OCI-LY1 (cell line): ENCODE results near the gene LRRC51.

Experiments used
- H2AFZ ChIP-seq: fragments of 200-600 bp; sonication (generic), shearing (Covaris generic); 2 replicates; pipeline ENCODE4 v1.6.0; 2014; ENCODE audit warnings: antibody characterized with exemption, mild to moderate bottlenecking, low read length
- H3F3A ChIP-seq: fragments of 200-600 bp; sonication (generic), shearing (Covaris generic); 2 replicates; pipeline ENCODE4 v1.6.0; 2014; ENCODE audit warnings: mild to moderate bottlenecking, antibody characterized with exemption, low read length, moderate library complexity; ENCODE audit not compliant: insufficient read depth
- H3K27ac ChIP-seq: fragments of 200-600 bp; sonication (generic); 2 replicates; pipeline ENCODE4 v1.5.1; 2014; ENCODE audit warnings: low read length, mixed run types, mild to moderate bottlenecking, low read depth; ENCODE audit not compliant: poor library complexity, severe bottlenecking
- H3K27me3 ChIP-seq: fragments of 200-600 bp; sonication (generic); 2 replicates; pipeline ENCODE4 v1.6.0; 2014; ENCODE audit warnings: antibody characterized with exemption, mild to moderate bottlenecking, low read length, moderate library complexity; ENCODE audit not compliant: insufficient read depth
- H3K36me3 ChIP-seq: fragments of 200-600 bp; sonication (generic); 2 replicates; pipeline ENCODE4 v1.6.1; 2014; ENCODE audit warnings: mild to moderate bottlenecking, antibody characterized with exemption, low read length, moderate library complexity, mixed read lengths; ENCODE audit not compliant: insufficient read depth
- H3K4me1 ChIP-seq: fragments of 200-600 bp; sonication (generic); 2 replicates; pipeline ENCODE4 v1.5.1; 2014; ENCODE audit warnings: mild to moderate bottlenecking, low read length, moderate library complexity; ENCODE audit not compliant: insufficient read depth, severe bottlenecking
- H3K4me2 ChIP-seq: fragments of 200-600 bp; sonication (generic), shearing (Covaris generic); 2 replicates; pipeline ENCODE4 v1.6.1; 2014; ENCODE audit warnings: low read length
- H3K4me3 ChIP-seq: fragments of 200-600 bp; sonication (generic); 2 replicates; pipeline ENCODE4 v1.5.1; 2014; ENCODE audit warnings: low read length, low read depth, mild to moderate bottlenecking, mixed read lengths; ENCODE audit not compliant: poor library complexity, severe bottlenecking
- H3K79me2 ChIP-seq: fragments of 200-600 bp; shearing (Covaris generic); 2 replicates; pipeline ENCODE4 v1.6.1; 2016; ENCODE audit warnings: mixed run types, low read length, mixed read lengths; ENCODE audit not compliant: insufficient read depth
- H3K9ac ChIP-seq: fragments of 200-600 bp; sonication (generic), shearing (Covaris generic); 2 replicates; pipeline ENCODE4 v1.6.1; 2014; ENCODE audit warnings: mild to moderate bottlenecking, low read length, mixed read lengths
- H3K9me2 ChIP-seq: fragments of 200-600 bp; sonication (generic), shearing (Covaris generic); 2 replicates; pipeline ENCODE4 v1.6.1; 2014; ENCODE audit warnings: low read depth, mild to moderate bottlenecking, low read length, mixed read lengths
- H3K9me3 ChIP-seq: fragments of 200-600 bp; shearing (Covaris generic); 2 replicates; pipeline ENCODE4 v1.6.1; 2014; ENCODE audit warnings: low read length, mixed read lengths
- H4K20me1 ChIP-seq: fragments of 200-600 bp; sonication (generic), shearing (Covaris generic); 2 replicates; pipeline ENCODE4 v1.6.0; 2016; ENCODE audit warnings: mild to moderate bottlenecking, low read length; ENCODE audit not compliant: insufficient read depth
- CTCF ChIP-seq: fragments of 200-600 bp; sonication (generic), shearing (Covaris generic); IDR thresholded peaks from 2 replicates; pipeline ENCODE4 v1.5.1; 2017; ENCODE audit warnings: mild to moderate bottlenecking, antibody characterized with exemption, low read length, moderate library complexity, mixed read lengths
- EZH2 ChIP-seq: fragments of 200-600 bp; sonication (generic), shearing (Covaris generic); IDR thresholded peaks from 2 replicates; pipeline ENCODE4 v1.8.0; 2017; ENCODE audit warnings: borderline replicate concordance, mixed run types, mild to moderate bottlenecking, antibody characterized with exemption, low read length, moderate library complexity, mixed read lengths

Gene LRRC51

GRCh38 chr11:72080326-72081183, at the start of gene LRRC51, which contains the start of gene NUMA1:
LRRC51 (plus strand) TSS chr11:72080850; CDS start chr11:72089084, 8,234 bp downstream.
NUMA1 (minus strand) TSS chr11:72080542; CDS start chr11:72035943, 44,599 bp downstream.
- no peaks in the 10 kb centered on the region for H3K27me3 ChIP-seq
- H3K79me2 ChIP-seq, result peaks cover 43% of the 10 kb centered on the region
- peaks cover 44% of the 10 kb centered on the region for H3K4me1 ChIP-seq
- H3K9me2 ChIP-seq, result no peaks in the 10 kb centered on the region
- TF ChIP-seq CTCF (no peak), EZH2 (no peak)
- H3F3A ChIP-seq, result no peaks in the 10 kb centered on the region
- peaks cover 10% of the 10 kb centered on the region; the same call in 1 of the 2 replicates for H3K36me3 ChIP-seq
- H4K20me1 ChIP-seq, result no peaks in the 10 kb centered on the region
- H3K27ac ChIP-seq, result peak within 1 kb of the TSS; percentile 68
- H3K4me2 ChIP-seq, result peak within 1 kb of the TSS; percentile 83
- no peaks in the 10 kb centered on the region for H3K9me3 ChIP-seq
- H2AFZ ChIP-seq, result no peak within 1 kb of the TSS
- H3K9ac ChIP-seq, result peak within 1 kb of the TSS; percentile 72
- H3K4me3 ChIP-seq, result peak within 1 kb of the TSS; percentile 83

- TF ChIP-seq CTCF (no peak), EZH2 (no peak)
- H3K4me2 ChIP-seq, result peak overlapping the region; percentile 13; the same call in 1 of the 2 replicates
- peak overlapping the region; percentile 92 for H3K27ac ChIP-seq
These were observed 44.0 kb upstream of the LRRC51 start for GRCh38 chr11:72036687-72037086.

GRCh38 chr11:72037554-72038311, 42.9 kb upstream of the LRRC51 start:
- peak overlapping the region; percentile 75 for H3K9ac ChIP-seq
- peak overlapping the region; percentile 92 for H3K27ac ChIP-seq
- H3F3A ChIP-seq, result no peaks in the 10 kb centered on the region
- H3K4me2 ChIP-seq, result peak overlapping the region; percentile 76
- peaks cover 65% of the 10 kb centered on the region for H3K4me1 ChIP-seq
- H3K9me3 ChIP-seq, result no peaks in the 10 kb centered on the region
- H4K20me1 ChIP-seq, result no peaks in the 10 kb centered on the region
- no peak overlapping the region for H2AFZ ChIP-seq
- H3K9me2 ChIP-seq, result no peaks in the 10 kb centered on the region
- peaks cover 38% of the 10 kb centered on the region for H3K79me2 ChIP-seq
- H3K36me3 ChIP-seq, result peaks cover 33% of the 10 kb centered on the region
- TF ChIP-seq EZH2, result no peak
- no peak for TF ChIP-seq CTCF
- H3K4me3 ChIP-seq, result peak overlapping the region; percentile 65
- no peaks in the 10 kb centered on the region for H3K27me3 ChIP-seq

More at GRCh38 chr11:72036687-72037086, 44.0 kb upstream of the LRRC51 start:
- H3K27me3 ChIP-seq, result no peaks in the 10 kb centered on the region
- no peaks in the 10 kb centered on the region for H3K9me3 ChIP-seq
- no peak overlapping the region for H2AFZ ChIP-seq
- H3F3A ChIP-seq, result no peaks in the 10 kb centered on the region
- H3K9me2 ChIP-seq, result no peaks in the 10 kb centered on the region
- peaks cover 38% of the 10 kb centered on the region for H3K79me2 ChIP-seq
- H4K20me1 ChIP-seq, result no peaks in the 10 kb centered on the region
- H3K4me1 ChIP-seq, result peaks cover 54% of the 10 kb centered on the region
- H3K9ac ChIP-seq, result no peak overlapping the region
- no peak overlapping the region for H3K4me3 ChIP-seq
- H3K36me3 ChIP-seq, result peaks cover 38% of the 10 kb centered on the region
